DND-41 (cell line): ENCODE measurements around the gene ALDOC.

Experiments used
- CTCF ChIP-seq: IDR thresholded peaks from 2 replicates; pipeline ENCODE4 v1.5.1; 2012; ENCODE audit warnings: borderline replicate concordance, low read length, moderate library complexity, mild to moderate bottlenecking; ENCODE audit not compliant: poor library complexity, severe bottlenecking; ENCODE audit errors: extremely low read depth
- EZH2 ChIP-seq: IDR thresholded peaks from 3 replicates; pipeline ENCODE4 v1.6.1; 2012; ENCODE audit warnings: borderline replicate concordance, low read depth, mild to moderate bottlenecking, moderate library complexity, low read length, inconsistent platforms; ENCODE audit not compliant: severe bottlenecking

GRCh38 chr17:28529013-28529400, 47.7 kb downstream of the ALDOC start:
- TF ChIP-seq CTCF (no peak), EZH2 (no peak)
